HCT116 (cell line): ENCODE data around the gene KHDC3L. TPM values are rescaled to one million over a fixed set of nuclear protein-coding genes. Genes with fewer than 3 reads are reported as not detected.

Experiments used
- ATAC-seq: fragments of 200-7000 bp; cut with Tn5 transposase; 2 replicates; pipeline ENCODE4 v1.9.1; 2020; ENCODE audit warnings: mild to moderate bottlenecking, moderate library complexity
- BruUV-seq: library from RNA; stranded (reverse); fragments of 400-500 nt; replicated peaks from 2 replicates; lab custom pipeline; 2021; lab: Mats Ljungman, UMichigan
- CTCF ChIA-PET: fragments of 300-600 bp; sonication (Branson Sonifier 250); formaldehyde crosslinking; loops from one replicate; lab custom pipeline; 2021; ENCODE audit warnings: antibody characterized with exemption; lab: Charles Lee
- POLR2A ChIA-PET: fragments of 300-600, 350-600 bp; sonication (Branson Sonifier 250); formaldehyde crosslinking; loops from one replicate; lab custom pipeline; 2021; ENCODE audit warnings: antibody characterized with exemption; lab: Charles Lee
- RAD21 ChIA-PET, 2 experiments: fragments of 300-600 bp; sonication (Branson Sonifier 250); formaldehyde crosslinking; loops; one replicate each; lab custom pipeline; 2023; ENCODE audit warnings: low total read pairs in 2 of 2; ENCODE audit not compliant: uncharacterized antibody in 2 of 2, unreplicated experiment in 2 of 2, low non-redundant PET in 1 of 2; lab: Charles Lee
- DNase-seq: peaks from one replicate; pipeline ENCODE4 v3.0.0-alpha.2; 2010; ENCODE audit warnings: low read depth, low spot score
- H2AFZ ChIP-seq: fragments of 200-600 bp; shearing (Covaris generic), sonication (generic); 2 replicates; pipeline ENCODE4 v1.6.1; 2017; ENCODE audit warnings: low read depth, mixed run types, mixed read lengths, antibody characterized with exemption, low read length; ENCODE audit not compliant: poor library complexity, severe bottlenecking
- H3K27ac ChIP-seq: 2 replicates; pipeline ENCODE4 v1.5.1; 2012; ENCODE audit warnings: low read depth, low read length
- H3K27me3 ChIP-seq: fragments of 200-600 bp; sonication (generic); 2 replicates; pipeline ENCODE4 v1.6.1; 2016; ENCODE audit warnings: mixed run types, low read length, mixed read lengths; ENCODE audit not compliant: insufficient read depth
- H3K36me3 ChIP-seq, 2 experiments: fragments of 200-500 bp in 1 of 2; fragments of 200-600 bp in 1 of 2; sonication (Bioruptor generic) in 1 of 2; sonication (generic) in 1 of 2; 2 replicates each; pipeline versions ENCODE4 v1.5.1 to v1.6.1; 2014 to 2016; ENCODE audit warnings: low read length in 2 of 2, inconsistent platforms in 1 of 2, mixed read lengths in 1 of 2, mixed run types in 1 of 2; ENCODE audit not compliant: insufficient read depth in 2 of 2, control insufficient read depth in 1 of 2
- H3K4me1 ChIP-seq, 2 experiments: fragments of 200-600 bp in 1 of 2; sonication (generic) in 1 of 2; 2 replicates each; pipeline versions ENCODE4 v1.5.1 to v1.6.1; 2012 to 2017; ENCODE audit warnings: low read length in 2 of 2, inconsistent platforms in 1 of 2, mild to moderate bottlenecking in 1 of 2, mixed read lengths in 1 of 2, mixed run types in 1 of 2, moderate library complexity in 1 of 2; ENCODE audit not compliant: insufficient read depth in 2 of 2, control insufficient read depth in 1 of 2
- H3K4me2 ChIP-seq: fragments of 200-600 bp; sonication (generic); 2 replicates; pipeline ENCODE4 v1.6.1; 2017; ENCODE audit warnings: mixed run types, low read length, mixed read lengths
- H3K4me3 ChIP-seq, 2 experiments: fragments of 200-600 bp in 1 of 2; sonication (generic) in 1 of 2; replicated peaks in 1 of 2; 2 replicates each; pipeline ENCODE4 v1.5.1; 2011 to 2016; ENCODE audit warnings: low read length in 2 of 2, control low read depth in 1 of 2, low read depth in 1 of 2, mild to moderate bottlenecking in 1 of 2, mixed read lengths in 1 of 2, mixed run types in 1 of 2
- H3K79me2 ChIP-seq: fragments of 200-600 bp; sonication (generic); 2 replicates; pipeline ENCODE4 v1.6.1; 2017; ENCODE audit warnings: mild to moderate bottlenecking, mixed run types, low read length, moderate library complexity, mixed read lengths; ENCODE audit not compliant: insufficient read depth
- H3K9ac ChIP-seq: fragments of 200-600 bp; sonication (generic); 2 replicates; pipeline ENCODE4 v1.6.1; 2016; ENCODE audit warnings: low read length, mixed read lengths
- H3K9me2 ChIP-seq: fragments of 200-600 bp; sonication (generic), shearing (Covaris generic); 2 replicates; pipeline ENCODE4 v1.6.1; 2017; ENCODE audit warnings: mixed run types, mild to moderate bottlenecking, moderate library complexity; ENCODE audit not compliant: insufficient read depth
- H3K9me3 ChIP-seq, 2 experiments: fragments of 200-500 bp in 1 of 2; fragments of 200-600 bp in 1 of 2; sonication (Bioruptor generic) in 1 of 2; sonication (generic) in 1 of 2; 2 replicates each; pipeline ENCODE4 v1.6.1; 2014 to 2017; ENCODE audit warnings: low read length in 2 of 2, mixed read lengths in 2 of 2, inconsistent platforms in 1 of 2, low read depth in 1 of 2, mild to moderate bottlenecking in 1 of 2, mixed run types in 1 of 2, moderate library complexity in 1 of 2; ENCODE audit not compliant: control insufficient read depth in 1 of 2, insufficient read depth in 1 of 2
- H4K20me1 ChIP-seq: fragments of 200-600 bp; sonication (generic), shearing (Covaris generic); 2 replicates; pipeline ENCODE4 v1.6.1; 2017; ENCODE audit warnings: mixed run types, mild to moderate bottlenecking, moderate library complexity; ENCODE audit not compliant: insufficient read depth
- CEBPB ChIP-seq: IDR thresholded peaks from 2 replicates; pipeline ENCODE4 v1.6.1; 2012; ENCODE audit warnings: low read depth
- CTCF ChIP-seq, 3 experiments: fragments of 200-600 bp in 1 of 3; sonication (generic) in 1 of 3; IDR thresholded peaks in 2 of 3; conservative IDR thresholded peaks in 1 of 3; 2 replicates each; pipeline ENCODE4 v1.5.1; 2012 to 2017; ENCODE audit warnings: low read depth in 2 of 3, low read length in 2 of 3, antibody characterized with exemption in 1 of 3, borderline replicate concordance in 1 of 3, control low read depth in 1 of 3, mild to moderate bottlenecking in 1 of 3, mixed read lengths in 1 of 3, mixed run types in 1 of 3, moderate library complexity in 1 of 3; ENCODE audit not compliant: insufficient read depth in 1 of 3
- EGR1 ChIP-seq: IDR thresholded peaks from 2 replicates; pipeline ENCODE4 v1.6.1; 2012; ENCODE audit warnings: low read depth
- ELF1 ChIP-seq: IDR thresholded peaks from 2 replicates; pipeline ENCODE4 v1.6.1; 2012; ENCODE audit warnings: low read depth, borderline replicate concordance
- EZH2 ChIP-seq: fragments of 200-600 bp; sonication (generic); IDR thresholded peaks from 2 replicates; pipeline ENCODE4 v1.6.1; 2017; ENCODE audit warnings: antibody characterized with exemption, mixed run types
- EZH2phosphoT487 ChIP-seq: fragments of 200-600 bp; IDR thresholded peaks from 2 replicates; pipeline ENCODE4 v1.6.1; 2018; ENCODE audit warnings: antibody characterized with exemption, borderline replicate concordance
- FOSL1 ChIP-seq: IDR thresholded peaks from 2 replicates; pipeline ENCODE4 v1.6.1; 2012; ENCODE audit warnings: low read depth
- JUND ChIP-seq: IDR thresholded peaks from 2 replicates; pipeline ENCODE4 v1.6.1; 2012
- POLR2A ChIP-seq: IDR thresholded peaks from 2 replicates; pipeline ENCODE4 v1.7.0; 2011; ENCODE audit warnings: borderline replicate concordance; ENCODE audit not compliant: insufficient read depth, insufficient read length; ENCODE audit errors: extremely low read depth
- POLR2AphosphoS5 ChIP-seq: IDR thresholded peaks from 2 replicates; pipeline ENCODE4 v1.6.1; 2011; ENCODE audit warnings: mild to moderate bottlenecking, low read depth, low read length, moderate library complexity
- SP1 ChIP-seq: IDR thresholded peaks from 2 replicates; pipeline ENCODE4 v1.6.1; 2012; ENCODE audit warnings: low read depth
- SRF ChIP-seq: IDR thresholded peaks from 2 replicates; pipeline ENCODE4 v1.6.1; 2012; ENCODE audit warnings: low read depth
- TCF7L2 ChIP-seq: IDR thresholded peaks from 2 replicates; pipeline ENCODE4 v1.7.0; 2011; ENCODE audit warnings: borderline replicate concordance, inconsistent platforms; ENCODE audit not compliant: insufficient read depth, insufficient read length; ENCODE audit errors: extremely low read depth
- YY1 ChIP-seq: IDR thresholded peaks from 2 replicates; pipeline ENCODE4 v1.6.1; 2011; ENCODE audit warnings: low read length, low read depth, moderate library complexity, mild to moderate bottlenecking; ENCODE audit not compliant: insufficient replicate concordance; ENCODE audit errors: extremely low read depth
- ZNF274 ChIP-seq: fragments of 200-500 bp; sonication (Bioruptor generic); IDR thresholded peaks from 2 replicates; pipeline ENCODE4 v1.6.1; 2014; ENCODE audit warnings: mild to moderate bottlenecking, low read depth, low read length, inconsistent platforms
- intact Hi-C: fragments of 100-400 bp; cut with micrococcal nuclease; formaldehyde crosslinking; loops from 2 replicates; pipeline ENCODE4 v1.10.0; 2022
- total RNA-seq: library from RNA; stranded (reverse); gene quantifications from one replicate; pipeline ENCODE4 v1.2.1, GENCODE V29; 2021; ENCODE audit not compliant: unreplicated experiment
- TF ChIP-seq, protein P1 (sequence below): IDR thresholded peaks from 2 replicates; pipeline ENCODE4 v1.6.1; 2012
- TF ChIP-seq, protein P2 (sequence below): IDR thresholded peaks from 2 replicates; pipeline ENCODE4 v1.6.1; 2012

KHDC3L gene
- total RNA-seq, 1 experiment from 2014 or later: not detected

DNA sequence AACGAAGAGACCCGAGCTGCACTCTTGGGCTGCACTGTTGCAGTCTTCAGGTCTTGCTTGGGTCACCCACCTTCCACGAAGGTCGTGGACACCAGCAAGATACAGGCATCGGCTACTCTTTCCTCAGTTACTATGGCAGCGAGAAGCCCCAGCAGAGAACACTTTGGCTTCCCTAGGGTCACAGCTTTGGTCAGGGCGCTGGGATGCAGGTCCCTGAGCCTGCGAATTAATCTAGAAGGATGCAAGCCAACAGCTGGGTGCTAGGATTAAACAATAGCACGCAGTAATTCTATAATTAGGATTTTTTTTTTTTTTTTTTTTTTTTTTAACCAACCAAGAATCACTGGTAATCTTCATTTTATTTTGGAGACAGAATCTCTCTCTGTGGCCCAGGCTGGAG, 2.1 kb downstream of the KHDC3L start:
- no peak for TF ChIP-seq SP1
- TF ChIP-seq SRF: no peak
- TF ChIP-seq POLR2A: no peak
- TF ChIP-seq EZH2phosphoT487: no peak
- no peak for TF ChIP-seq TCF7L2
- TF ChIP-seq JUND: no peak
- TF ChIP-seq POLR2AphosphoS5: no peak
- TF ChIP-seq, protein P1, sequence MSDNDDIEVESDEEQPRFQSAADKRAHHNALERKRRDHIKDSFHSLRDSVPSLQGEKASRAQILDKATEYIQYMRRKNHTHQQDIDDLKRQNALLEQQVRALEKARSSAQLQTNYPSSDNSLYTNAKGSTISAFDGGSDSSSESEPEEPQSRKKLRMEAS: no peak
- no peak for TF ChIP-seq FOSL1
- no peak for TF ChIP-seq EZH2

DNA sequence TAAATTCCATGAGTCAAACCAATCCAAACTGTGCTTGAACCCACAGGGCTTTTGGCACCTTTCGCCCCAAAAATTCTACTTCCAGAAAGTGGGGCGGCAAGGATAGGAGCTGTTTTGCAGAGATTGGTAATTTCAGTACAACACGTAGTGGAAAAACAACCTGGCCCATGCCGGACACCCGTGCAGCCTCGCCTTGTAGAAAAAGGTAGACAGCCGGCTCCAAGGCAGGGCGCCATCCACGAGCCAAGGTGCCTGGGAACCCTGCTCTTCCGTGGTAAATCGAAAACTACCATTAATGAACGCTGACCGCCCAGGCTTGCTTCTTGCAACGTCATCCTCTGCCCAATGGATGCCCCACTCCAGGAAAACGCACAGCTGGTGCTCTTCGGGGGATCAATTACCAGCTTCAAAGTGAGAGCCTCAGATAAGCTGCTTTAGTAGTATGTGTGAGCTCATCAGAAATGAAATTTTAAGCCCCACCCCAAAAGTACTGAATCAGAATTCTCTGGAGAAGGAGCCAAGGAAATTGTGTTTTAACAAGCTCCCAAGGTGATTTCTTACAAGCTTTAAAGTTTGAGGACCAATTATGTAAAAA, 5.4 kb downstream of the KHDC3L start:
- Histone ChIP-seq H3K4me3 (no peak overlapping the region), H3K4me2 (no peak overlapping the region)
- no peak for ATAC-seq
- TF ChIP-seq CEBPB: no peak
- TF ChIP-seq TCF7L2: no peak
- no peak for TF ChIP-seq POLR2A
- no peak for TF ChIP-seq EGR1
- TF ChIP-seq CTCF (IDR thresholded peaks at IDR 0.05 in 2 of 3, conservative IDR thresholded peaks at IDR 0.05 in 1 of 3; ENCODE audit: borderline replicate concordance in 1 of 3, insufficient read depth in 1 of 3, low read depth in 2 of 3, low read length in 2 of 3): no peak
- no peak for TF ChIP-seq SRF
- TF ChIP-seq ZNF274: no peak
- no peak for TF ChIP-seq ELF1
- no peak for TF ChIP-seq EZH2phosphoT487
- TF ChIP-seq, protein P2, sequence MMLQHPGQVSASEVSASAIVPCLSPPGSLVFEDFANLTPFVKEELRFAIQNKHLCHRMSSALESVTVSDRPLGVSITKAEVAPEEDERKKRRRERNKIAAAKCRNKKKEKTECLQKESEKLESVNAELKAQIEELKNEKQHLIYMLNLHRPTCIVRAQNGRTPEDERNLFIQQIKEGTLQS: no peak
- no peak for TF ChIP-seq YY1

More for the DNA sequence above, 2.1 kb downstream of the KHDC3L start:
- no peaks in the 10 kb centered on the region for H3K36me3 ChIP-seq
- H3K9me3 ChIP-seq: no peaks in the 10 kb centered on the region
- RAD21 ChIA-PET: no interaction called here
- H3K9ac ChIP-seq: no peak overlapping the region
- intact Hi-C loops: no loop called here
- no peaks in the 10 kb centered on the region for H3K9me2 ChIP-seq
- H2AFZ ChIP-seq: no peak overlapping the region
- H3K79me2 ChIP-seq: no peaks in the 10 kb centered on the region
- no peak for ATAC-seq
- no peaks in the 10 kb centered on the region for H3K27me3 ChIP-seq
- H3K27ac ChIP-seq: no peak overlapping the region
- H3K4me1 ChIP-seq: no peaks in the 10 kb centered on the region
- no peak overlapping the region for H3K4me3 ChIP-seq
- BruUV-seq: no TSS peak
- no peaks in the 10 kb centered on the region for H4K20me1 ChIP-seq
- CTCF ChIA-PET: no interaction called here
- no peak overlapping the region for H3K4me2 ChIP-seq
- DNase-seq: no peak
- POLR2A ChIA-PET: no interaction called here

More for the DNA sequence above, 5.4 kb downstream of the KHDC3L start:
- Histone ChIP-seq H3K27ac (no peak overlapping the region), H4K20me1 (no peaks in the 10 kb centered on the region), H3K9ac (no peak overlapping the region), H3K9me2 (no peaks in the 10 kb centered on the region), H3K27me3 (no peaks in the 10 kb centered on the region), H3K9me3 (no peaks in the 10 kb centered on the region), H3K79me2 (no peaks in the 10 kb centered on the region), H2AFZ (no peak overlapping the region), H3K36me3 (no peaks in the 10 kb centered on the region), H3K4me1 (no peaks in the 10 kb centered on the region)
- RAD21 ChIA-PET: no interaction called here
- BruUV-seq: no TSS peak
- POLR2A ChIA-PET: no interaction called here
- intact Hi-C loops: no loop called here
- no peak for DNase-seq
- CTCF ChIA-PET: no interaction called here
